SK-N-SH (cell line): ENCODE data around the gene APOLD1. TPM values are rescaled to one million over a fixed set of nuclear protein-coding genes. Genes with fewer than 3 reads are reported as not detected.

Source experiments
- CTCF ChIA-PET: fragments of 300-600, 350-600 bp; formaldehyde crosslinking; extraction: SDS; loops from one replicate; lab custom pipeline; 2021; lab: Yijun Ruan, JAX
- POLR2A ChIA-PET: fragments of 350-600 bp; sonication (Branson Sonifier 250); formaldehyde crosslinking; extraction: SDS; loops from one replicate; lab custom pipeline; 2020; ENCODE audit warnings: antibody characterized with exemption, inconsistent platforms; lab: Yijun Ruan, JAX
- DNase-seq: peaks from one replicate; pipeline ENCODE4 v3.0.0; 2012
- H2AFZ ChIP-seq: fragments of 200-600 bp; sonication (generic); 2 replicates; pipeline ENCODE4 v1.8.1; 2016; ENCODE audit warnings: antibody characterized with exemption, mild to moderate bottlenecking, low read depth
- H3F3A ChIP-seq: fragments of 200-600 bp; sonication (generic); replicated peaks from 2 replicates; pipeline ENCODE3; 2016; ENCODE audit warnings: antibody characterized with exemption, mild to moderate bottlenecking; ENCODE audit not compliant: insufficient read depth
- H3K27ac ChIP-seq, 2 experiments: fragments of 200-500 bp in 1 of 2; fragments of 200-600 bp in 1 of 2; sonication (Bioruptor generic) in 1 of 2; sonication (generic), shearing (Covaris generic) in 1 of 2; 2 replicates each; pipeline versions ENCODE4 v1.5.1 to v1.6.1; 2014 to 2016; ENCODE audit warnings: low read depth in 2 of 2, inconsistent platforms in 1 of 2, low read length in 1 of 2, mild to moderate bottlenecking in 1 of 2, mixed read lengths in 1 of 2
- H3K27me3 ChIP-seq: fragments of 200-600 bp; sonication (generic), shearing (Covaris generic); 2 replicates; pipeline ENCODE4 v1.6.1; 2016; ENCODE audit warnings: mixed run types; ENCODE audit not compliant: insufficient read depth
- H3K36me3 ChIP-seq, 2 experiments: fragments of 200-500 bp in 1 of 2; fragments of 200-600 bp in 1 of 2; sonication (Bioruptor generic) in 1 of 2; sonication (generic) in 1 of 2; replicated peaks in 1 of 2; 2 replicates each; pipeline versions ENCODE3 to v1.5.1; 2014 to 2016; ENCODE audit warnings: low read length in 1 of 2, mild to moderate bottlenecking in 1 of 2; ENCODE audit not compliant: insufficient read depth in 2 of 2, control insufficient read depth in 1 of 2
- H3K4me1 ChIP-seq, 2 experiments: fragments of 200-500 bp in 1 of 2; fragments of 200-600 bp in 1 of 2; sonication (Bioruptor generic) in 1 of 2; sonication (generic), shearing (Covaris generic) in 1 of 2; 2 replicates each; pipeline versions ENCODE4 v1.5.1 to v1.6.1; 2014 to 2016; ENCODE audit warnings: low read depth in 1 of 2, low read length in 1 of 2, mixed run types in 1 of 2; ENCODE audit not compliant: insufficient read depth in 2 of 2, control insufficient read depth in 1 of 2
- H3K4me2 ChIP-seq: fragments of 200-600 bp; sonication (generic), shearing (Covaris generic); 2 replicates; pipeline ENCODE4 v1.6.1; 2017; ENCODE audit warnings: mixed run types
- H3K4me3 ChIP-seq, 2 experiments: fragments of 200-500 bp in 1 of 2; fragments of 200-600 bp in 1 of 2; sonication (Bioruptor generic) in 1 of 2; sonication (generic), shearing (Covaris generic) in 1 of 2; 2 replicates each; pipeline versions ENCODE4 v1.5.1 to v1.8.1; 2014 to 2016; ENCODE audit warnings: low read depth in 2 of 2, inconsistent platforms in 1 of 2, low read length in 1 of 2, mild to moderate bottlenecking in 1 of 2, mixed read lengths in 1 of 2, moderate library complexity in 1 of 2
- H3K79me2 ChIP-seq: fragments of 200-600 bp; sonication (generic); 2 replicates; pipeline ENCODE4 v1.8.1; 2017; ENCODE audit warnings: mild to moderate bottlenecking; ENCODE audit not compliant: insufficient read depth
- H3K9ac ChIP-seq: fragments of 200-600 bp; sonication (generic); 2 replicates; pipeline ENCODE4 v1.6.1; 2017; ENCODE audit warnings: mixed run types
- H3K9me2 ChIP-seq: fragments of 200-600 bp; sonication (generic); 2 replicates; pipeline ENCODE4 v1.6.1; 2017; ENCODE audit warnings: mixed run types
- H3K9me3 ChIP-seq: fragments of 200-600 bp; sonication (generic); 2 replicates; pipeline ENCODE4 v1.6.1; 2017; ENCODE audit warnings: mixed run types, mild to moderate bottlenecking, moderate library complexity
- H4K20me1 ChIP-seq: fragments of 200-600 bp; sonication (generic); 2 replicates; pipeline ENCODE4 v1.6.1; 2017; ENCODE audit warnings: mild to moderate bottlenecking, mixed run types; ENCODE audit not compliant: insufficient read depth
- CHD2 ChIP-seq: fragments of 150-350 bp; IDR thresholded peaks from 2 replicates; pipeline ENCODE4 v1.6.1; 2018; ENCODE audit warnings: low read length; ENCODE audit not compliant: partially characterized antibody
- CTCF ChIP-seq: fragments of 200-600 bp; sonication (generic); IDR thresholded peaks from 2 replicates; pipeline ENCODE4 v1.6.1; 2017; ENCODE audit warnings: antibody characterized with exemption, mild to moderate bottlenecking, moderate library complexity
- EP300 ChIP-seq, 2 experiments: IDR thresholded peaks; 2 replicates each; pipeline versions ENCODE4 v1.4.0 to v1.6.1; 2012; ENCODE audit warnings: borderline replicate concordance in 1 of 2, low read depth in 1 of 2, low read length in 1 of 2
- FOSL2 ChIP-seq: IDR thresholded peaks from 2 replicates; pipeline ENCODE4 v1.4.0; 2012; ENCODE audit warnings: low read depth, mild to moderate bottlenecking, moderate library complexity, borderline replicate concordance
- MAX ChIP-seq: IDR thresholded peaks from 2 replicates; pipeline ENCODE4 v1.4.0; 2012; ENCODE audit warnings: low read depth
- MEF2A ChIP-seq: IDR thresholded peaks from 2 replicates; pipeline ENCODE4 v1.4.0; 2012; ENCODE audit warnings: low read depth, borderline replicate concordance
- NFIC ChIP-seq: IDR thresholded peaks from 2 replicates; pipeline ENCODE4 v1.4.0; 2012; ENCODE audit warnings: borderline replicate concordance
- NRF1 ChIP-seq: IDR thresholded peaks from 2 replicates; pipeline ENCODE4 v1.6.1; 2012; ENCODE audit warnings: low read depth, mild to moderate bottlenecking, low read length
- RAD21 ChIP-seq: IDR thresholded peaks from 2 replicates; pipeline ENCODE4 v1.6.1; 2012; ENCODE audit warnings: mild to moderate bottlenecking, low read length
- RCOR1 ChIP-seq: fragments of 150-350 bp; IDR thresholded peaks from 2 replicates; pipeline ENCODE4 v1.6.1; 2017; ENCODE audit warnings: antibody characterized with exemption, low read length
- SIN3A ChIP-seq: IDR thresholded peaks from 2 replicates; pipeline ENCODE4 v1.6.1; 2012; ENCODE audit warnings: low read depth, mild to moderate bottlenecking, low read length, moderate library complexity, borderline replicate concordance
- TAF1 ChIP-seq: IDR thresholded peaks from 2 replicates; pipeline ENCODE4 v1.6.1; 2012; ENCODE audit warnings: low read depth, mild to moderate bottlenecking, low read length, moderate library complexity, borderline replicate concordance
- TCF12 ChIP-seq: IDR thresholded peaks from 2 replicates; pipeline ENCODE4 v1.4.0; 2012
- TEAD4 ChIP-seq: IDR thresholded peaks from 2 replicates; pipeline ENCODE4 v1.4.0; 2012; ENCODE audit warnings: mild to moderate bottlenecking, borderline replicate concordance; ENCODE audit not compliant: insufficient read depth
- USF1 ChIP-seq: IDR thresholded peaks from 2 replicates; pipeline ENCODE4 v1.4.0; 2012; ENCODE audit warnings: low read depth, borderline replicate concordance
- USF2 ChIP-seq: fragments of 150-350 bp; IDR thresholded peaks from 2 replicates; pipeline ENCODE4 v1.6.1; 2017; ENCODE audit warnings: antibody characterized with exemption, low read length, low read depth, borderline replicate concordance
- YY1 ChIP-seq: IDR thresholded peaks from 2 replicates; pipeline ENCODE4 v1.4.0; 2012; ENCODE audit warnings: low read depth, mild to moderate bottlenecking
- WGBS: methylation state at CpG from one replicate; pipeline ENCODE4 v1.1.6; 2017; ENCODE audit warnings: low lambda C conversion rate; 5-methylcytosine and 5-hydroxymethylcytosine counted together
- polyA plus RNA-seq, 3 experiments: library from polyadenylated mRNA; depleted of rRNA; stranded (reverse); fragments of >200 nt; gene quantifications; 2 replicates each; pipeline ENCODE4 v1.2.3, GENCODE V29; 2012

Gene APOLD1
- polyA plus RNA-seq, 1 of the 3 experiments (the other 2 are of a cell fraction), result 1.7 TPM

- TF ChIP-seq RCOR1 (no peak), TEAD4 (no peak), CHD2 (no peak), MEF2A (no peak), TCF12 (no peak), USF1 (no peak), TAF1 (no peak), FOSL2 (no peak), MAX (no peak), NRF1 (no peak), SIN3A (no peak), NFIC (no peak), YY1 (no peak), RAD21 (no peak), USF2 (no peak), EP300 (IDR thresholded peaks at IDR 0.05; ENCODE audit: borderline replicate concordance in 1 of 2, low read depth in 1 of 2, low read length in 1 of 2) (no peak)
- 86% methylated on average over 3 of the region's 3 CpGs for WGBS
- Histone ChIP-seq H4K20me1 (no peaks in the 10 kb centered on the region), H3K27me3 (no peaks in the 10 kb centered on the region), H3K9ac (no peak overlapping the region), H3K4me2 (no peak overlapping the region), H3K27ac (no peak overlapping the region), H3K9me3 (no peaks in the 10 kb centered on the region), H2AFZ (no peak overlapping the region), H3K79me2 (no peaks in the 10 kb centered on the region), H3K36me3 (no peaks in the 10 kb centered on the region), H3K4me3 (no peak overlapping the region), H3K9me2 (no peaks in the 10 kb centered on the region), H3F3A (peaks cover 10% of the 10 kb centered on the region), H3K4me1 (peaks cover 2 to 9% of the 10 kb centered on the region in 2 experiments; a peak in 3 of 4 replicates)
- CTCF ChIA-PET, result no interaction called here
- POLR2A ChIA-PET, result no interaction called here
- no peak for DNase-seq
Observed at GRCh38 chr12:12774791-12775190, 10.7 kb upstream of the APOLD1 start.

GRCh38 chr12:12776261-12776660 is 9.2 kb upstream of the APOLD1 start:
- peaks cover 2 to 9% of the 10 kb centered on the region in 2 experiments; a peak in 3 of 4 replicates for H3K4me1 ChIP-seq
- no peak for TF ChIP-seq USF1
- TF ChIP-seq CTCF, result no peak
- no peaks in the 10 kb centered on the region for H3K9me3 ChIP-seq
- H4K20me1 ChIP-seq, result no peaks in the 10 kb centered on the region
- POLR2A ChIA-PET, result no interaction called here
- DNase-seq, result no peak
- no peak overlapping the region for H2AFZ ChIP-seq
- no peaks in the 10 kb centered on the region for H3K79me2 ChIP-seq
- no peak overlapping the region for H3K27ac ChIP-seq
- 69% methylated on average over 5 of the region's 5 CpGs for WGBS
- H3K4me3 ChIP-seq, result no peak overlapping the region
- H3K27me3 ChIP-seq, result no peaks in the 10 kb centered on the region
- no peak overlapping the region for H3K4me2 ChIP-seq
- H3K36me3 ChIP-seq, result no peaks in the 10 kb centered on the region
- CTCF ChIA-PET, result interaction anchor here (1.2 kb wide), 1 partner anchor 11 kb away, joined by 5 read pairs; no protein-coding TSS in a partner anchor
- H3K9me2 ChIP-seq, result no peaks in the 10 kb centered on the region
- peaks cover 15% of the 10 kb centered on the region for H3F3A ChIP-seq
- H3K9ac ChIP-seq, result no peak overlapping the region
